ENCODE results near the gene ADAMTSL3. TPM values are rescaled to one million over a fixed set of nuclear protein-coding genes. Genes with fewer than 3 reads are reported as not detected.

Gene ADAMTSL3
- total and polyA plus RNA-seq, 2 experiments from 2014 or later: 0.61 to 0.87 TPM

DNA sequence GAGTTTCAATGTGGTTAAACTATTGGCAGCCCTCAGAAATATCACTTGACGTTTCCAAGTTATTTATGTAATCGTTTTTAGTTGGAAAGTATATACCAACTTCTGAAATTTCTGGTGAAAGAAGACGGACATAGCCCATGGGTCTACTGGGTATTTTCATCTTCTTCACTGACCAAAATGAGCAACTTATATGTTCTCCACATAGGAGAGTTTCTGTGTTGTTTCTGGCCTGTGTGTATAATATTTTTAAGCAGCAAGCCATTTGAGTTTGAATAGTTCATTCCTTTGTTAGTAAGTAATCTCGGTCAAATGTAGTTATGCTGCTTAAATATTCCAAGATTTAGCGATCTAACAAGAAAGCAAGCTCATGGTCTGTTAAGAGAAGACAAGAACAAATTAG lies 57.3 kb downstream of the ADAMTSL3 start:
- Histone ChIP-seq H3K27me3 (ENCODE audit: insufficient read depth) (no peaks in the 10 kb centered on the region), H3F3A (replicated peaks; ENCODE audit: low read depth) (no peaks in the 10 kb centered on the region), H3K9me2 (ENCODE audit: insufficient read depth) (no peaks in the 10 kb centered on the region), H3K4me1 (ENCODE audit: insufficient read depth) (no peaks in the 10 kb centered on the region), H3K4me3 (no peak overlapping the region), H3K79me2 (replicated peaks; ENCODE audit: insufficient read depth) (no peaks in the 10 kb centered on the region), H3K36me3 (ENCODE audit: insufficient read depth) (no peaks in the 10 kb centered on the region), H2AFZ (no peak overlapping the region), H4K20me1 (replicated peaks; ENCODE audit: insufficient read depth) (no peaks in the 10 kb centered on the region), H3K4me2 (no peak overlapping the region), H3K27ac (ENCODE audit: low read depth) (no peak overlapping the region)
- DNase-seq (ENCODE audit: low spot score) (no peak), ATAC-seq (no peak)
- no peaks in the 10 kb centered on the region for H3K36me3 Mint-ChIP-seq (ENCODE audit: low read depth)
- H3K9me3 Mint-ChIP-seq: no peaks in the 10 kb centered on the region
- no peaks in the 10 kb centered on the region for H3K27me3 Mint-ChIP-seq (ENCODE audit: insufficient read depth, low read depth, poor library complexity)
- no peak overlapping the region for H3K27ac Mint-ChIP-seq
- TF ChIP-seq EZH2 (IDR thresholded peaks at IDR 0.05; ENCODE audit: low read depth, unreplicated experiment): no peak
- no peak for TF ChIP-seq ZNF114 (CRISPR knock-in tag; IDR thresholded peaks at IDR 0.05)
- no peak for TF ChIP-seq STAT1 (IDR thresholded peaks at IDR 0.05; ENCODE audit: unreplicated experiment)
- no peak for TF ChIP-seq EZH2phosphoT487 (IDR thresholded peaks at IDR 0.05; ENCODE audit: unreplicated experiment)
- TF ChIP-seq POLR2AphosphoS5 (IDR thresholded peaks at IDR 0.05; ENCODE audit: low read depth): no peak
- no peak for TF ChIP-seq CREB1 (CRISPR knock-in tag; IDR thresholded peaks at IDR 0.05; ENCODE audit: low read depth)
- TF ChIP-seq, protein P1, sequence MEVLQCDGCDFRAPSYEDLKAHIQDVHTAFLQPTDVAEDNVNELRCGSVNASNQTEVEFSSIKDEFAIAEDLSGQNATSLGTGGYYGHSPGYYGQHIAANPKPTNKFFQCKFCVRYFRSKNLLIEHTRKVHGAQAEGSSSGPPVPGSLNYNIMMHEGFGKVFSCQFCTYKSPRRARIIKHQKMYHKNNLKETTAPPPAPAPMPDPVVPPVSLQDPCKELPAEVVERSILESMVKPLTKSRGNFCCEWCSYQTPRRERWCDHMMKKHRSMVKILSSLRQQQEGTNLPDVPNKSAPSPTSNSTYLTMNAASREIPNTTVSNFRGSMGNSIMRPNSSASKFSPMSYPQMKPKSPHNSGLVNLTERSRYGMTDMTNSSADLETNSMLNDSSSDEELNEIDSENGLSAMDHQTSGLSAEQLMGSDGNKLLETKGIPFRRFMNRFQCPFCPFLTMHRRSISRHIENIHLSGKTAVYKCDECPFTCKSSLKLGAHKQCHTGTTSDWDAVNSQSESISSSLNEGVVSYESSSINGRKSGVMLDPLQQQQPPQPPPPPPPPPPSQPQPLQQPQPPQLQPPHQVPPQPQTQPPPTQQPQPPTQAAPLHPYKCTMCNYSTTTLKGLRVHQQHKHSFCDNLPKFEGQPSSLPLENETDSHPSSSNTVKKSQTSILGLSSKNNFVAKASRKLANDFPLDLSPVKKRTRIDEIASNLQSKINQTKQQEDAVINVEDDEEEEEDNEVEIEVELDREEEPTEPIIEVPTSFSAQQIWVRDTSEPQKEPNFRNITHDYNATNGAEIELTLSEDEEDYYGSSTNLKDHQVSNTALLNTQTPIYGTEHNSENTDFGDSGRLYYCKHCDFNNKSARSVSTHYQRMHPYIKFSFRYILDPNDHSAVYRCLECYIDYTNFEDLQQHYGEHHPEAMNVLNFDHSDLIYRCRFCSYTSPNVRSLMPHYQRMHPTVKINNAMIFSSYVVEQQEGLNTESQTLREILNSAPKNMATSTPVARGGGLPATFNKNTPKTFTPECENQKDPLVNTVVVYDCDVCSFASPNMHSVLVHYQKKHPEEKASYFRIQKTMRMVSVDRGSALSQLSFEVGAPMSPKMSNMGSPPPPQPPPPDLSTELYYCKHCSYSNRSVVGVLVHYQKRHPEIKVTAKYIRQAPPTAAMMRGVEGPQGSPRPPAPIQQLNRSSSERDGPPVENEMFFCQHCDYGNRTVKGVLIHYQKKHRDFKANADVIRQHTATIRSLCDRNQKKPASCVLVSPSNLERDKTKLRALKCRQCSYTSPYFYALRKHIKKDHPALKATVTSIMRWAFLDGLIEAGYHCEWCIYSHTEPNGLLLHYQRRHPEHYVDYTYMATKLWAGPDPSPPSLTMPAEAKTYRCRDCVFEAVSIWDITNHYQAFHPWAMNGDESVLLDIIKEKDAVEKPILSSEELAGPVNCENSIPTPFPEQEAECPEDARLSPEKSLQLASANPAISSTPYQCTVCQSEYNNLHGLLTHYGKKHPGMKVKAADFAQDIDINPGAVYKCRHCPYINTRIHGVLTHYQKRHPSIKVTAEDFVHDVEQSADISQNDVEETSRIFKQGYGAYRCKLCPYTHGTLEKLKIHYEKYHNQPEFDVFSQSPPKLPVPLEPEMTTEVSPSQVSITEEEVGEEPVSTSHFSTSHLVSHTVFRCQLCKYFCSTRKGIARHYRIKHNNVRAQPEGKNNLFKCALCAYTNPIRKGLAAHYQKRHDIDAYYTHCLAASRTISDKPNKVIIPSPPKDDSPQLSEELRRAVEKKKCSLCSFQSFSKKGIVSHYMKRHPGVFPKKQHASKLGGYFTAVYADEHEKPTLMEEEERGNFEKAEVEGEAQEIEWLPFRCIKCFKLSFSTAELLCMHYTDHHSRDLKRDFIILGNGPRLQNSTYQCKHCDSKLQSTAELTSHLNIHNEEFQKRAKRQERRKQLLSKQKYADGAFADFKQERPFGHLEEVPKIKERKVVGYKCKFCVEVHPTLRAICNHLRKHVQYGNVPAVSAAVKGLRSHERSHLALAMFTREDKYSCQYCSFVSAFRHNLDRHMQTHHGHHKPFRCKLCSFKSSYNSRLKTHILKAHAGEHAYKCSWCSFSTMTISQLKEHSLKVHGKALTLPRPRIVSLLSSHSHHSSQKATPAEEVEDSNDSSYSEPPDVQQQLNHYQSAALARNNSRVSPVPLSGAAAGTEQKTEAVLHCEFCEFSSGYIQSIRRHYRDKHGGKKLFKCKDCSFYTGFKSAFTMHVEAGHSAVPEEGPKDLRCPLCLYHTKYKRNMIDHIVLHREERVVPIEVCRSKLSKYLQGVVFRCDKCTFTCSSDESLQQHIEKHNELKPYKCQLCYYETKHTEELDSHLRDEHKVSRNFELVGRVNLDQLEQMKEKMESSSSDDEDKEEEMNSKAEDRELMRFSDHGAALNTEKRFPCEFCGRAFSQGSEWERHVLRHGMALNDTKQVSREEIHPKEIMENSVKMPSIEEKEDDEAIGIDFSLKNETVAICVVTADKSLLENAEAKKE (CRISPR knock-in tag; IDR thresholded peaks at IDR 0.05): no peak
- no peak for TF ChIP-seq REST (IDR thresholded peaks at IDR 0.05; ENCODE audit: unreplicated experiment)
- TF ChIP-seq, protein P2, sequence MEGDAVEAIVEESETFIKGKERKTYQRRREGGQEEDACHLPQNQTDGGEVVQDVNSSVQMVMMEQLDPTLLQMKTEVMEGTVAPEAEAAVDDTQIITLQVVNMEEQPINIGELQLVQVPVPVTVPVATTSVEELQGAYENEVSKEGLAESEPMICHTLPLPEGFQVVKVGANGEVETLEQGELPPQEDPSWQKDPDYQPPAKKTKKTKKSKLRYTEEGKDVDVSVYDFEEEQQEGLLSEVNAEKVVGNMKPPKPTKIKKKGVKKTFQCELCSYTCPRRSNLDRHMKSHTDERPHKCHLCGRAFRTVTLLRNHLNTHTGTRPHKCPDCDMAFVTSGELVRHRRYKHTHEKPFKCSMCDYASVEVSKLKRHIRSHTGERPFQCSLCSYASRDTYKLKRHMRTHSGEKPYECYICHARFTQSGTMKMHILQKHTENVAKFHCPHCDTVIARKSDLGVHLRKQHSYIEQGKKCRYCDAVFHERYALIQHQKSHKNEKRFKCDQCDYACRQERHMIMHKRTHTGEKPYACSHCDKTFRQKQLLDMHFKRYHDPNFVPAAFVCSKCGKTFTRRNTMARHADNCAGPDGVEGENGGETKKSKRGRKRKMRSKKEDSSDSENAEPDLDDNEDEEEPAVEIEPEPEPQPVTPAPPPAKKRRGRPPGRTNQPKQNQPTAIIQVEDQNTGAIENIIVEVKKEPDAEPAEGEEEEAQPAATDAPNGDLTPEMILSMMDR (conservative IDR thresholded peaks at IDR 0.05; ENCODE audit: low read depth in 2 of 2): no peak
- no peak for TF ChIP-seq JUNB (IDR thresholded peaks at IDR 0.05; ENCODE audit: unreplicated experiment)
- no peak for TF ChIP-seq ZNF331 (CRISPR knock-in tag; IDR thresholded peaks at IDR 0.05; ENCODE audit: low read depth)
- no peak overlapping the region for H3K4me3 Mint-ChIP-seq
- H3K4me1 Mint-ChIP-seq: no peaks in the 10 kb centered on the region
